ENCODE results near the gene CREB5. TPM values are rescaled to one million over a fixed set of nuclear protein-coding genes. Genes with fewer than 3 reads are reported as not detected.
"Not testable (repeated sequence)": the region's sequence is repeated elsewhere in the genome, so short reads cannot be mapped to it uniquely, and the experiment has no call there.

CREB5 gene
- total RNA-seq, 4 donors from 2014 or later = 16.8 to 22.4 (median 20.9) TPM

GRCh38 chr7:28784171-28784902 lies 372.0 kb downstream of the CREB5 start:
- 45 to 61% methylated on average over 13 of the region's 13 CpGs for WGBS, 2 donors
- H3K27ac ChIP-seq = no peak overlapping the region
- H3K4me1 ChIP-seq = peaks cover 0 to 25% (median 6%) of the 10 kb centered on the region in 4 donors

GRCh38 chr7:28785041-28785995 lies 373.0 kb downstream of the CREB5 start:
- WGBS, 2 donors = 84 to 87% methylated on average over 14 of the region's 14 CpGs
- TF ChIP-seq CTCF (IDR thresholded peaks at IDR 0.05) (no peak), EP300 (IDR thresholded peaks at IDR 0.05) (no peak), POLR2A (IDR thresholded peaks at IDR 0.05) (no peak)
- Histone ChIP-seq H3K27ac (no peak overlapping the region), H3K36me3 (no peaks in the 10 kb centered on the region), H3K9me3 (no peaks in the 10 kb centered on the region), H3K27me3 (no peaks in the 10 kb centered on the region), H3K4me1 (peaks cover 0 to 15% (median 3%) of the 10 kb centered on the region in 4 donors), H3K4me3 (no peak overlapping the region)
- no peak for DNase-seq (ENCODE audit: low spot score in 2 of 2)

More at GRCh38 chr7:28784171-28784902, 372.0 kb downstream of the CREB5 start:
- Histone ChIP-seq H3K27me3 (no peaks in the 10 kb centered on the region), H3K36me3 (no peaks in the 10 kb centered on the region), H3K9me3 (no peaks in the 10 kb centered on the region), H3K4me3 (no peak overlapping the region)
- TF ChIP-seq CTCF (IDR thresholded peaks at IDR 0.05) (no peak), POLR2A (IDR thresholded peaks at IDR 0.05) (no peak), EP300 (IDR thresholded peaks at IDR 0.05) (no peak)
- DNase-seq (ENCODE audit: low spot score in 2 of 2) = no peak

- not testable (repeated sequence) for H3K27ac ChIP-seq; H3K36me3 ChIP-seq; H3K9me3 ChIP-seq; H3K4me3 ChIP-seq; DNase-seq (ENCODE audit: low spot score in 2 of 2); H3K27me3 ChIP-seq
- peaks cover 0 to 14% (median 2%) of the 10 kb centered on the region in 4 donors for H3K4me1 ChIP-seq
- WGBS, 2 donors = 98% methylated on average over 5 of the region's 5 CpGs
These were observed 373.8 kb downstream of the CREB5 start for GRCh38 chr7:28786156-28786555.

GRCh38 chr7:28787106-28787505 lies 374.8 kb downstream of the CREB5 start:
- H3K36me3 ChIP-seq = no peaks in the 10 kb centered on the region
- peaks cover 0 to 14% (median 2%) of the 10 kb centered on the region in 4 donors for H3K4me1 ChIP-seq
- H3K9me3 ChIP-seq = no peaks in the 10 kb centered on the region
- no peak for TF ChIP-seq CTCF (IDR thresholded peaks at IDR 0.05)
- TF ChIP-seq POLR2A (IDR thresholded peaks at IDR 0.05) = no peak
- no peak for TF ChIP-seq EP300 (IDR thresholded peaks at IDR 0.05)
- H3K27me3 ChIP-seq = no peaks in the 10 kb centered on the region
- DNase-seq (ENCODE audit: low spot score in 2 of 2) = no peak
- H3K4me3 ChIP-seq = no peak overlapping the region
- no peak overlapping the region for H3K27ac ChIP-seq

GRCh38 chr7:28790467-28790866 lies 378.1 kb downstream of the CREB5 start:
- Histone ChIP-seq H3K4me1 (no peaks in the 10 kb centered on the region), H3K36me3 (no peaks in the 10 kb centered on the region), H3K9me3 (no peaks in the 10 kb centered on the region), H3K27me3 (no peaks in the 10 kb centered on the region), H3K27ac (no peak overlapping the region), H3K4me3 (no peak overlapping the region)
- 69 to 79% methylated on average over 4 of the region's 4 CpGs for WGBS, 2 donors
- no peak for DNase-seq (ENCODE audit: low spot score in 2 of 2)
- TF ChIP-seq CTCF (IDR thresholded peaks at IDR 0.05) (no peak), POLR2A (IDR thresholded peaks at IDR 0.05) (no peak), EP300 (IDR thresholded peaks at IDR 0.05) (no peak)
